Activated CD4-positive, alpha-beta memory T cell treated with anti-CD3 and anti-CD28 coated beads for 36 hours (primary cell): ENCODE results near the gene SHISAL1. TPM values are rescaled to one million over a fixed set of nuclear protein-coding genes. Genes with fewer than 3 reads are reported as not detected.

Experiments used
- CTCF ChIA-PET: fragments of 350-600 bp; sonication (Branson Sonifier 250); formaldehyde crosslinking; loops from one replicate; lab custom pipeline; 2021; ENCODE audit warnings: antibody characterized with exemption, inconsistent platforms; lab: Charles Lee
- POLR2A ChIA-PET: fragments of 350-600 bp; sonication (Branson Sonifier 250); formaldehyde crosslinking; loops from one replicate; lab custom pipeline; 2021; ENCODE audit warnings: antibody characterized with exemption; lab: Charles Lee
- DNase-seq: peaks from one replicate; pipeline ENCODE4 v3.0.0-alpha.2; 2020
- H3K27ac Mint-ChIP-seq: one replicate; pipeline ENCODE4 v1.8.0; 2021; ENCODE audit warnings: mixed read lengths
- H3K27me3 Mint-ChIP-seq: one replicate; pipeline ENCODE4 v1.8.0; 2021; ENCODE audit warnings: mixed read lengths
- H3K36me3 Mint-ChIP-seq: one replicate; pipeline ENCODE4 v1.8.0; 2021; ENCODE audit warnings: mixed read lengths
- H3K4me1 Mint-ChIP-seq: one replicate; pipeline ENCODE4 v1.8.0; 2021; ENCODE audit warnings: low read depth, mixed read lengths
- H3K4me3 Mint-ChIP-seq: one replicate; pipeline ENCODE4 v1.8.0; 2021; ENCODE audit warnings: mild to moderate bottlenecking, mixed read lengths
- H3K9me3 Mint-ChIP-seq: one replicate; pipeline ENCODE4 v1.8.0; 2021; ENCODE audit warnings: mixed read lengths
- intact Hi-C: fragments of 100-400 bp; cut with micrococcal nuclease; formaldehyde crosslinking; loops from one replicate; pipeline ENCODE4 v1.15.1; 2023
- total RNA-seq, 2 experiments: library from RNA; stranded (reverse); gene quantifications; one replicate each; pipeline ENCODE4 v1.2.3, GENCODE V29; 2021

The SHISAL1 gene
- total RNA-seq, 2 experiments from 2014 or later: not detected

GRCh38 chr22:44220727-44221680 lies 91.7 kb downstream of the SHISAL1 start:
- peaks cover 9% of the 10 kb centered on the region for H3K27me3 Mint-ChIP-seq
- CTCF ChIA-PET: no interaction called here
- intact Hi-C loops: no loop called here

GRCh38 chr22:44219101-44219870 lies 93.5 kb downstream of the SHISAL1 start:
- no peaks in the 10 kb centered on the region for H3K4me1 Mint-ChIP-seq
- H3K9me3 Mint-ChIP-seq: peaks cover 3% of the 10 kb centered on the region
- no peak overlapping the region for H3K27ac Mint-ChIP-seq
- DNase-seq: no peak
- intact Hi-C loops: no loop called here
- H3K27me3 Mint-ChIP-seq: no peaks in the 10 kb centered on the region
- no peaks in the 10 kb centered on the region for H3K36me3 Mint-ChIP-seq
- no peak overlapping the region for H3K4me3 Mint-ChIP-seq
- ChIA-PET CTCF (no interaction called here), POLR2A (no interaction called here)

More at GRCh38 chr22:44220727-44221680, 91.7 kb downstream of the SHISAL1 start:
- POLR2A ChIA-PET: interaction anchor here (0.6 kb wide), 1 partner anchor 76 kb away, joined by 3 read pairs; no protein-coding TSS in a partner anchor
- H3K9me3 Mint-ChIP-seq: peaks cover 3% of the 10 kb centered on the region
- no peak for DNase-seq
- H3K4me3 Mint-ChIP-seq: no peak overlapping the region
- H3K4me1 Mint-ChIP-seq: no peaks in the 10 kb centered on the region
- no peak overlapping the region for H3K27ac Mint-ChIP-seq
- no peaks in the 10 kb centered on the region for H3K36me3 Mint-ChIP-seq

DNA sequence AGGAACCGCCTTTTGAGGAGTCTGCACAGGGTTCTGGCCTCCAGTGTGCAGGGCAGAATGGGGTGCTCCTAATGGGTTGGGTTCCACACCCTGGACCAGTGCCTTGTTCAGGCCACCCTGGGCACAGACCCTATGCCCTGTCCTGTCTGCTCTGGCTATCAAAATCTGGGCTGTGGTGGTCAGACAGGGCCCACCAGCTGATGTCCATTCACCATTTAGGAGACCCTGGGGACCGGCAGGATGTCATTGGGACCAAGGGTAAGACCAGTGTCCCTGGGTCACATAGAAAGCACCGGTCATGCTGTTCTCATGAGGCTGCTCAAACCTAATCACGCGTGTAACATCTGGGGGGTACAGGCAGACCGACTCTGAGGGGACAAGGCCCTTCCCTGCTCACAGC lies 94.7 kb downstream of the SHISAL1 start:
- ChIA-PET CTCF (no interaction called here), POLR2A (no interaction called here)
- Mint-ChIP-seq H3K36me3 (no peaks in the 10 kb centered on the region), H3K4me1 (no peaks in the 10 kb centered on the region), H3K4me3 (no peak overlapping the region), H3K27ac (no peak overlapping the region), H3K9me3 (peaks cover 3% of the 10 kb centered on the region), H3K27me3 (no peaks in the 10 kb centered on the region)
- intact Hi-C loops: no loop called here
- DNase-seq: no peak

- Mint-ChIP-seq H3K36me3 (no peaks in the 10 kb centered on the region), H3K4me3 (no peak overlapping the region), H3K4me1 (no peaks in the 10 kb centered on the region), H3K27ac (no peak overlapping the region), H3K27me3 (no peaks in the 10 kb centered on the region), H3K9me3 (peaks cover 3% of the 10 kb centered on the region)
- intact Hi-C loops: no loop called here
- ChIA-PET POLR2A (interaction anchor here (0.6 kb wide), 1 partner anchor 10 kb away, joined by 3 read pairs; no protein-coding TSS in a partner anchor), CTCF (no interaction called here)
- no peak for DNase-seq
Measured at GRCh38 chr22:44217346-44217745, 95.4 kb downstream of the SHISAL1 start.

DNA sequence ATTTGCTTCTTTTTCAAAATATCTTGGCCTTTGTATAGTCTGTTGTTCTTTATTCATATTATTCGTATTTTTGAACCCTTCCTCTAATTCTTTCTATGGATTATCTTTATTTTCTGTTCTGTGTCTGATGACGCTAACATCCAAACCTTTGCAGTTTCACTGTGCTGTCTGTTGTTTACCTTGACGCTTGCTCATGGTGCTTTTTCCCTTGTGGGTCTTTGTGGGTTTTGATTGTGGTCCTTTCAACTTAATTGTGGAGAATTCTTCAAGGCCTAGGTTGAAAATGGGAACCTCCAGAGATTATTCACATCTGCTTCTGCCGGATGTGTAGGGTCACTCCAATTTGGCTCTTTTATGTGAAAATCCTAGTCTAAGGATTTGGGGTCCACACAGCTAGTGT lies 97.5 kb downstream of the SHISAL1 start:
- H3K27me3 Mint-ChIP-seq: no peaks in the 10 kb centered on the region
- H3K9me3 Mint-ChIP-seq: peaks cover 3% of the 10 kb centered on the region
- no peaks in the 10 kb centered on the region for H3K36me3 Mint-ChIP-seq
- CTCF ChIA-PET: no interaction called here
- intact Hi-C loops: no loop called here
- POLR2A ChIA-PET: no interaction called here
- DNase-seq: no peak
- H3K27ac Mint-ChIP-seq: no peak overlapping the region
- no peak overlapping the region for H3K4me3 Mint-ChIP-seq
- H3K4me1 Mint-ChIP-seq: no peaks in the 10 kb centered on the region

DNA sequence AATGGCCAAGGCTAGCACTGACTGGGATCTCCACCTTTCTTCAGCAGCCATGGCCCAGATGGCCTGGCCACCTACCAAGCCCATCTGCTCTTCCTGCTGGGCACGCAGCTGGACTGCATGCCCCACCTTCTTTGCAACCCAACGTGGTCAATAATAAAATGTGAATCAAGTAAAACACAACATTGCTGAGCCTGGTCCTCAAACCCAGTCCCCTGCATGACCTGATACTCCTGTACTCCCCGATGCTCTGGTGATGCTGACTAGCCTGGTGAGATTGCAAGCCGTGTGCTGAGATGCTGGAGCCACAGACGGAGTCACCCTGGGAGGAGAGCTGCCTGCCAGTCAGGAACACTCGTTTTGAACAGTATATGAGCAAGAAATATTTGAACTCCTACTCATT lies 98.0 kb downstream of the SHISAL1 start:
- DNase-seq: no peak
- H3K9me3 Mint-ChIP-seq: peaks cover 6% of the 10 kb centered on the region
- ChIA-PET CTCF (no interaction called here), POLR2A (no interaction called here)
- H3K27me3 Mint-ChIP-seq: no peaks in the 10 kb centered on the region
- H3K4me3 Mint-ChIP-seq: no peak overlapping the region
- H3K4me1 Mint-ChIP-seq: no peaks in the 10 kb centered on the region
- no peak overlapping the region for H3K27ac Mint-ChIP-seq
- intact Hi-C loops: no loop called here
- peaks cover 3% of the 10 kb centered on the region for H3K36me3 Mint-ChIP-seq

- intact Hi-C loops: no loop called here
- Mint-ChIP-seq H3K9me3 (peaks cover 11% of the 10 kb centered on the region), H3K27me3 (no peaks in the 10 kb centered on the region), H3K4me1 (no peaks in the 10 kb centered on the region), H3K27ac (no peak overlapping the region), H3K36me3 (peaks cover 6% of the 10 kb centered on the region), H3K4me3 (no peak overlapping the region)
- ChIA-PET CTCF (no interaction called here), POLR2A (no interaction called here)
- no peak for DNase-seq
Measured at GRCh38 chr22:44214187-44214586, 98.6 kb downstream of the SHISAL1 start.

GRCh38 chr22:44213489-44214043 lies 99.2 kb downstream of the SHISAL1 start:
- CTCF ChIA-PET: no interaction called here
- Mint-ChIP-seq H3K27ac (no peak overlapping the region), H3K9me3 (peaks cover 16% of the 10 kb centered on the region), H3K27me3 (no peaks in the 10 kb centered on the region), H3K36me3 (peaks cover 6% of the 10 kb centered on the region), H3K4me1 (no peaks in the 10 kb centered on the region), H3K4me3 (no peak overlapping the region)
- POLR2A ChIA-PET: no interaction called here
- DNase-seq: no peak
- intact Hi-C loops: no loop called here

- Mint-ChIP-seq H3K27ac (no peak overlapping the region), H3K9me3 (peaks cover 16% of the 10 kb centered on the region), H3K4me1 (no peaks in the 10 kb centered on the region), H3K27me3 (no peaks in the 10 kb centered on the region), H3K4me3 (no peak overlapping the region), H3K36me3 (peaks cover 6% of the 10 kb centered on the region)
- POLR2A ChIA-PET: no interaction called here
- intact Hi-C loops: no loop called here
- DNase-seq: no peak
- CTCF ChIA-PET: no interaction called here
Measured at GRCh38 chr22:44212936-44213335, 99.8 kb downstream of the SHISAL1 start.

GRCh38 chr22:44211946-44212930 lies 100.5 kb downstream of the SHISAL1 start:
- ChIA-PET CTCF (no interaction called here), POLR2A (no interaction called here)
- no peak overlapping the region for H3K27ac Mint-ChIP-seq
- H3K4me1 Mint-ChIP-seq: no peaks in the 10 kb centered on the region
- peaks cover 16% of the 10 kb centered on the region for H3K9me3 Mint-ChIP-seq
- intact Hi-C loops: no loop called here
- H3K36me3 Mint-ChIP-seq: peaks cover 6% of the 10 kb centered on the region
- no peak for DNase-seq
- H3K4me3 Mint-ChIP-seq: no peak overlapping the region
- H3K27me3 Mint-ChIP-seq: no peaks in the 10 kb centered on the region

DNA sequence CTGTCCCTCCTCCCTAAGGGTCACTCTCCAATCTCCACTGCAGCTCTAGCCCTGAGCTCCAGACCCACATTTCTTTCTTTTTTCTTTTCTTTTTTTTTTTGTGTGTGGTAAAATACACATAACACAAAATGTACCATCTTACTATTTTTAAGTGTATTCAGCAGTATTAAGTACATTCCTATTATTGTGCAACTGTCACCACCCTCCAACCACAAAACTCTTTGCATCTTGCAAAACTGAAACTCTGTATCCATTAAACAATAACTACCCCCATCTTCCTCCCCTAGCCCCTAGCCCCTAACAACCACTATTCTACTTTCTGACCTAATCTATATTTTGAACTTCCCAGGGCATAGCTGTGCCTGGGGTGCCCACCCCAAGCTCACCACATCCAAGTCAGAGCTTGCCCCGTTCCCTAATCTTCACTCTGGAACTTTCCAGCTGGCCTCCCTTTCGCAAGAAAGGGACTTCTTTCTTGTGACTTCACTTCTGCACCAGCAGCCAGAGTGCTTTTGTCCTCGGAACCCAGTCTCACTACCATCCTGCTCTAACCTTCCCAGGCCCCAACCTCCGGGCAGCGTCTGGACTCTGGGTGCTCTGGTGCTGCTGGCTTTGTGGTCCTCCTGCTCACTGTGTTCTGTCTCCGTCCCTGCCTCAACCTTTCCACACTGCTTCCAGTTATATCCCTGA lies 101.3 kb downstream of the SHISAL1 start:
- H3K4me1 Mint-ChIP-seq: no peaks in the 10 kb centered on the region
- no peaks in the 10 kb centered on the region for H3K27me3 Mint-ChIP-seq
- ChIA-PET POLR2A (interaction anchor here (0.6 kb wide), 1 partner anchor 174 kb away, joined by 4 read pairs; no protein-coding TSS in a partner anchor), CTCF (interaction anchor here (0.6 kb wide), 1 partner anchor 39 kb away, joined by 6 read pairs; no protein-coding TSS in a partner anchor)
- H3K9me3 Mint-ChIP-seq: peaks cover 16% of the 10 kb centered on the region
- intact Hi-C loops: no loop called here
- no peak overlapping the region for H3K4me3 Mint-ChIP-seq
- peaks cover 6% of the 10 kb centered on the region for H3K36me3 Mint-ChIP-seq
- no peak overlapping the region for H3K27ac Mint-ChIP-seq
- DNase-seq: no peak
